ENCODE results near the gene SDR39U1.

- TF ChIP-seq, protein P1, sequence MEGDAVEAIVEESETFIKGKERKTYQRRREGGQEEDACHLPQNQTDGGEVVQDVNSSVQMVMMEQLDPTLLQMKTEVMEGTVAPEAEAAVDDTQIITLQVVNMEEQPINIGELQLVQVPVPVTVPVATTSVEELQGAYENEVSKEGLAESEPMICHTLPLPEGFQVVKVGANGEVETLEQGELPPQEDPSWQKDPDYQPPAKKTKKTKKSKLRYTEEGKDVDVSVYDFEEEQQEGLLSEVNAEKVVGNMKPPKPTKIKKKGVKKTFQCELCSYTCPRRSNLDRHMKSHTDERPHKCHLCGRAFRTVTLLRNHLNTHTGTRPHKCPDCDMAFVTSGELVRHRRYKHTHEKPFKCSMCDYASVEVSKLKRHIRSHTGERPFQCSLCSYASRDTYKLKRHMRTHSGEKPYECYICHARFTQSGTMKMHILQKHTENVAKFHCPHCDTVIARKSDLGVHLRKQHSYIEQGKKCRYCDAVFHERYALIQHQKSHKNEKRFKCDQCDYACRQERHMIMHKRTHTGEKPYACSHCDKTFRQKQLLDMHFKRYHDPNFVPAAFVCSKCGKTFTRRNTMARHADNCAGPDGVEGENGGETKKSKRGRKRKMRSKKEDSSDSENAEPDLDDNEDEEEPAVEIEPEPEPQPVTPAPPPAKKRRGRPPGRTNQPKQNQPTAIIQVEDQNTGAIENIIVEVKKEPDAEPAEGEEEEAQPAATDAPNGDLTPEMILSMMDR (IDR thresholded peaks at IDR 0.05), result peak in 1 of 4 donors; percentile 2
- TF ChIP-seq POLR2A (IDR thresholded peaks at IDR 0.05), result no peak
These were observed 704 bp downstream of the SDR39U1 start for GRCh38 chr14:24441904-24442239.

All from right lobe of liver (tissue), 4 donors.